Fibroblast of lung (primary cell): Measurements from ENCODE around the gene FRK. TPM values are rescaled to one million over a fixed set of nuclear protein-coding genes. Genes with fewer than 3 reads are reported as not detected.

ENCODE experiments used
- DNase-seq, 2 donors: peaks; one replicate each; pipeline versions ENCODE4 v3.0.0 to v3.0.0-alpha.2; 2010; ENCODE audit warnings: low read depth in 2 of 2
- H2AFZ ChIP-seq: 2 replicates; pipeline ENCODE4 v1.5.1; 2012; ENCODE audit warnings: low read length, control low read depth, inconsistent platforms
- H3K27ac ChIP-seq: 2 replicates; pipeline ENCODE4 v1.5.1; 2011; ENCODE audit warnings: low read length, control low read depth; ENCODE audit not compliant: insufficient read depth
- H3K27me3 ChIP-seq: 2 replicates; pipeline ENCODE4 v1.5.1; 2011; ENCODE audit warnings: mild to moderate bottlenecking, low read length; ENCODE audit not compliant: control insufficient read depth, insufficient read depth
- H3K36me3 ChIP-seq: 2 replicates; pipeline ENCODE4 v1.5.1; 2011; ENCODE audit warnings: low read length; ENCODE audit not compliant: control insufficient read depth, insufficient read depth
- H3K4me1 ChIP-seq: 2 replicates; pipeline ENCODE4 v1.5.1; 2011; ENCODE audit warnings: low read length; ENCODE audit not compliant: control insufficient read depth, insufficient read depth; ENCODE audit errors: extremely low read depth
- H3K4me2 ChIP-seq: 2 replicates; pipeline ENCODE4 v1.5.1; 2011; ENCODE audit warnings: low read length, control low read depth; ENCODE audit not compliant: insufficient read depth; ENCODE audit errors: extremely low read depth
- H3K4me3 ChIP-seq, 4 experiments: fragments of 200-600 bp in 1 of 4; sonication (generic) in 1 of 4; replicated peaks in 1 of 4; 2 replicates each; pipeline ENCODE4 v1.5.1; 2011 to 2016; ENCODE audit warnings: low read length in 4 of 4, low read depth in 3 of 4, mild to moderate bottlenecking in 3 of 4, control low read depth in 2 of 4, inconsistent platforms in 1 of 4, mixed read lengths in 1 of 4; ENCODE audit not compliant: insufficient read depth in 1 of 4; ENCODE audit errors: control extremely low read depth in 1 of 4
- H3K79me2 ChIP-seq: 2 replicates; pipeline ENCODE4 v1.5.1; 2012; ENCODE audit warnings: mild to moderate bottlenecking, low read length, inconsistent platforms; ENCODE audit not compliant: control insufficient read depth, insufficient read depth
- H3K9ac ChIP-seq: 2 replicates; pipeline ENCODE4 v1.5.1; 2011; ENCODE audit warnings: mild to moderate bottlenecking, low read length, control low read depth; ENCODE audit not compliant: insufficient read depth
- H3K9me3 ChIP-seq: 2 replicates; pipeline ENCODE4 v1.5.1; 2012; ENCODE audit warnings: low read depth, low read length; ENCODE audit not compliant: control insufficient read depth, insufficient read depth
- H4K20me1 ChIP-seq: 2 replicates; pipeline ENCODE4 v1.5.1; 2011; ENCODE audit warnings: low read length; ENCODE audit not compliant: control insufficient read depth, insufficient read depth; ENCODE audit errors: extremely low read depth
- CTCF ChIP-seq, 2 donors: IDR thresholded peaks in 1 of 2; conservative IDR thresholded peaks in 1 of 2; 1 replicate in 1 of 2; 2 replicates in 1 of 2; pipeline ENCODE4 v1.5.1; 2011 to 2012; ENCODE audit warnings: low read length in 2 of 2, control low read depth in 1 of 2, inconsistent platforms in 1 of 2, low read depth in 1 of 2, mild to moderate bottlenecking in 1 of 2
- EZH2 ChIP-seq: IDR thresholded peaks from 2 replicates; pipeline ENCODE4 v1.5.1; 2012; ENCODE audit warnings: low read length, control low read depth, mild to moderate bottlenecking; ENCODE audit errors: missing control alignments
- polyA plus RNA-seq, 2 donors: library from polyadenylated mRNA; depleted of rRNA in 1 of 2; stranded (reverse) in 1 of 2; unstranded in 1 of 2; fragments of >200 nt; gene quantifications; 2 replicates each; pipeline ENCODE4 v1.2.1, GENCODE V29; 2011 to 2012; ENCODE audit warnings: missing spikeins in 1 of 2
- total RNA-seq: library from RNA; depleted of rRNA; stranded (reverse); fragments of >200 nt; gene quantifications from 2 replicates; pipeline ENCODE4 v1.2.1, GENCODE V29; 2014

Gene FRK
- total and polyA plus RNA-seq, 2 donors (not counting 1 experiment from before 2014, with no cell fraction given): 0.18 to 0.33 TPM

- H3K79me2 ChIP-seq: no peaks in the 10 kb centered on the region
- no peak overlapping the region for H3K9ac ChIP-seq
- no peak overlapping the region for H2AFZ ChIP-seq
- no peaks in the 10 kb centered on the region for H3K4me1 ChIP-seq
- no peaks in the 10 kb centered on the region for H3K36me3 ChIP-seq
- no peak for DNase-seq
- no peaks in the 10 kb centered on the region for H3K27me3 ChIP-seq
- no peaks in the 10 kb centered on the region for H3K9me3 ChIP-seq
- no peak overlapping the region for H3K27ac ChIP-seq
- no peak overlapping the region for H3K4me3 ChIP-seq
- H3K4me2 ChIP-seq: no peak overlapping the region
- no peaks in the 10 kb centered on the region for H4K20me1 ChIP-seq
- TF ChIP-seq CTCF (conservative IDR thresholded peaks at IDR 0.05 in 1 of 2, IDR thresholded peaks at IDR 0.05 in 1 of 2; ENCODE audit: low read depth in 1 of 2, low read length in 2 of 2): no peak
- no peak for TF ChIP-seq EZH2
These were observed 32.5 kb downstream of the FRK start for GRCh38 chr6:116028233-116028632.

GRCh38 chr6:116027801-116028200 lies 32.9 kb downstream of the FRK start:
- Histone ChIP-seq H4K20me1 (no peaks in the 10 kb centered on the region), H3K27ac (no peak overlapping the region), H3K27me3 (no peaks in the 10 kb centered on the region), H3K79me2 (no peaks in the 10 kb centered on the region), H3K9ac (no peak overlapping the region), H3K36me3 (no peaks in the 10 kb centered on the region), H3K4me3 (no peak overlapping the region), H3K9me3 (no peaks in the 10 kb centered on the region), H3K4me2 (no peak overlapping the region), H2AFZ (no peak overlapping the region), H3K4me1 (no peaks in the 10 kb centered on the region)
- TF ChIP-seq CTCF (conservative IDR thresholded peaks at IDR 0.05 in 1 of 2, IDR thresholded peaks at IDR 0.05 in 1 of 2; ENCODE audit: low read depth in 1 of 2, low read length in 2 of 2): no peak
- TF ChIP-seq EZH2: no peak
- DNase-seq: no peak

- no peak overlapping the region for H3K9ac ChIP-seq
- no peak overlapping the region for H3K27ac ChIP-seq
- no peaks in the 10 kb centered on the region for H4K20me1 ChIP-seq
- no peaks in the 10 kb centered on the region for H3K79me2 ChIP-seq
- no peaks in the 10 kb centered on the region for H3K9me3 ChIP-seq
- H3K27me3 ChIP-seq: no peaks in the 10 kb centered on the region
- TF ChIP-seq CTCF (conservative IDR thresholded peaks at IDR 0.05 in 1 of 2, IDR thresholded peaks at IDR 0.05 in 1 of 2; ENCODE audit: low read depth in 1 of 2, low read length in 2 of 2) (no peak), EZH2 (no peak)
- no peak for DNase-seq
- no peak overlapping the region for H3K4me2 ChIP-seq
- no peaks in the 10 kb centered on the region for H3K4me1 ChIP-seq
- H2AFZ ChIP-seq: no peak overlapping the region
- no peaks in the 10 kb centered on the region for H3K36me3 ChIP-seq
- H3K4me3 ChIP-seq: no peak overlapping the region
These were observed 35.3 kb downstream of the FRK start for GRCh38 chr6:116025405-116025804.
